ENCODE measurements around the gene SCN5A.

SCN5A gene

DNA sequence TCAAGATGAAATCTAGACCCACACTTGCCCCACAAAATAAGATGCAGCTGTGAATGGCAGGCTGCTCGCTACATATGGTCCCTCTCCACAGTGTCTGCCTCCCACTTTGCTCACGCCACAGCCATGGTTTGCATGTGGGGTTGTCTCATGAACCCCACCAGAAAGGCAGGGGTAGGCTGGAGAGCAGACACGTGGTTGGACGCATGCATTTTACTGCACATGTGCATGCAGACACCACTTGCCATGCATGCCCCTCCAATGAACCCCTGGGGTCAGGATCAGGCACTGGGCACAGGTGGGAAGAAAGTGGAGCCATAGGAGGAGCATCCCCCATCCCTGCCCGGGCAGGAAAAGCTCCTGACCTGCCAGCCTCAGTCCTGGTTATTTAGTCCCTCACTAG is 20.7 kb downstream of the SCN5A start:
- POLR2A ChIA-PET: interaction anchor here (0.7 kb wide), 1 partner anchor 89 kb away, joined by 3 read pairs; no protein-coding TSS in a partner anchor
- 97% methylated on average over 4 of the region's 5 CpGs for WGBS (ENCODE audit: insufficient coverage)

DNA sequence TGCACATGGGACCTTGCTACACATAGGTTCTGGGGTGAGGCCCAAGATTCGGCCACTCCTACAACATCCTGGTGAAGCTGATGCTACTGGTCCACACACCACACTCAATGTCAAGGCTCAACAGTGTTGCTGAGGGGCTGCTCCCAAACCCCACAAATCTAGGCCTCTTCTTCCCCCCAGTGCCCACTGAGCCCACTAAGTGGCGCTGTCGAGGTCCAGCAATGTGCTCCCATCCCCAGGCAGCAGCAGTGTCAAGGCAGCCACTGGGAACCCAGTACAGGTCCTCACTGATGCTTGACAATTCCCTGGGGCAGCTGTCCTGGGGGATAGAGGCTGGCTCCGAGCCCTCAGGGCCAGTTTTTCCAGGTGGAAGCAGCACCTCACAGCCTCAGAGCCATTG is 21.5 kb downstream of the SCN5A start:
- Histone ChIP-seq H3K27me3 (replicated peaks in 2 of 5; ENCODE audit: control insufficient read depth in 4 of 5, insufficient read depth in 5 of 5, low read length in 4 of 5) (peaks cover 0 to 2% (median 0%) of the 10 kb centered on the region in 5 experiments), H3K27ac (ENCODE audit: insufficient read depth in 1 of 2, low read depth in 1 of 2, low read length in 2 of 2, poor library complexity in 1 of 2, severe bottlenecking in 2 of 2) (no peak overlapping the region), H3K36me3 (ENCODE audit: control insufficient read depth in 4 of 4, insufficient read depth in 4 of 4, low read length in 3 of 4) (no peaks in the 10 kb centered on the region), H3K4me3 (ENCODE audit: control insufficient read depth in 1 of 7, extremely low read depth in 1 of 7, insufficient read depth in 4 of 7, low read depth in 2 of 7, low read length in 6 of 7) (no peak overlapping the region), H3K4me1 (ENCODE audit: control extremely low read depth in 1 of 4, control insufficient read depth in 4 of 4, insufficient read depth in 4 of 4, low read length in 3 of 4) (no peaks in the 10 kb centered on the region), H3K9me3 (ENCODE audit: control extremely low read depth in 1 of 5, control insufficient read depth in 4 of 5, insufficient read depth in 2 of 5, low read depth in 1 of 5, low read length in 4 of 5) (no peaks in the 10 kb centered on the region)
- whole genome bisulfite sequencing (ENCODE audit: insufficient coverage): 76% methylated on average over 4 of the region's 4 CpGs
- CTCF ChIA-PET: interaction anchor here (1.0 kb wide), 1 partner anchor 23 kb away, joined by 3 read pairs; no protein-coding TSS in a partner anchor
- POLR2A ChIA-PET: interaction anchor here (0.7 kb wide), 1 partner anchor 88 kb away, joined by 3 read pairs; no protein-coding TSS in a partner anchor
- DNase-seq: peak in 2 of 3 donors; percentile 15 to 24

More for the DNA sequence above, 20.7 kb downstream of the SCN5A start:
- Histone ChIP-seq H3K4me1 (ENCODE audit: control extremely low read depth in 1 of 4, control insufficient read depth in 4 of 4, insufficient read depth in 4 of 4, low read length in 3 of 4) (no peaks in the 10 kb centered on the region), H3K27ac (ENCODE audit: insufficient read depth in 1 of 2, low read depth in 1 of 2, low read length in 2 of 2, poor library complexity in 1 of 2, severe bottlenecking in 2 of 2) (no peak overlapping the region), H3K9me3 (ENCODE audit: control extremely low read depth in 1 of 5, control insufficient read depth in 4 of 5, insufficient read depth in 2 of 5, low read depth in 1 of 5, low read length in 4 of 5) (no peaks in the 10 kb centered on the region), H3K36me3 (ENCODE audit: control insufficient read depth in 4 of 4, insufficient read depth in 4 of 4, low read length in 3 of 4) (no peaks in the 10 kb centered on the region), H3K27me3 (replicated peaks in 2 of 5; ENCODE audit: control insufficient read depth in 4 of 5, insufficient read depth in 5 of 5, low read length in 4 of 5) (peaks cover 0 to 3% (median 0%) of the 10 kb centered on the region in 5 experiments), H3K4me3 (ENCODE audit: control insufficient read depth in 1 of 7, extremely low read depth in 1 of 7, insufficient read depth in 4 of 7, low read depth in 2 of 7, low read length in 6 of 7) (no peak overlapping the region)
- CTCF ChIA-PET: interaction anchor here (0.9 to 1.0 kb wide), 2 partner anchors 9 to 22 kb away, joined by 3 read pairs; no protein-coding TSS in a partner anchor
- no peak for DNase-seq

DNA sequence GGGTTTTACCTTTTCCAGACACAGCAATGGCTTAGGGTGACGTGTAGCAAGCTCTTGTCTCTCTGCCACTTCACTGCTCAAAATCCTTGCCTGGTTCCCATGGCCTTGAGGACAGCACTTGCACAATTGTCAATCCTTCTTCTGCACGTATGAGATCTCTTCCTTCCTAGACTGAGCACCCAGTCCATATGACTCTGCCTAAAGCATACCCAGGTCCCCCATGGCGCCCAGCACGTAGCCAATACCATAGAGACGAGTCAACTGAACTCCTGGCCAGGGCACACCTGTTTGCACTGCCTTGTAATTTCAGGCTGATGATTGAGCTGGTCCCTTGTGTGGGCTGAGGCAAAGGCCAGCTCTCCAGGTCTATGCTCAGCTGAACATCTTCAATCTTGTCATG is 23.3 kb downstream of the SCN5A start:
- no peak overlapping the region for H3K27ac ChIP-seq (ENCODE audit: insufficient read depth in 1 of 2, low read depth in 1 of 2, low read length in 2 of 2, poor library complexity in 1 of 2, severe bottlenecking in 2 of 2)
- 98% methylated on average over 5 of the region's 5 CpGs for WGBS (ENCODE audit: insufficient coverage)
- no peaks in the 10 kb centered on the region for H3K4me1 ChIP-seq (ENCODE audit: control extremely low read depth in 1 of 4, control insufficient read depth in 4 of 4, insufficient read depth in 4 of 4, low read length in 3 of 4)
- POLR2A ChIA-PET: no interaction called here
- DNase-seq: no peak
- H3K4me3 ChIP-seq (ENCODE audit: control insufficient read depth in 1 of 7, extremely low read depth in 1 of 7, insufficient read depth in 4 of 7, low read depth in 2 of 7, low read length in 6 of 7): no peak overlapping the region
- peaks cover 0 to 2% (median 0%) of the 10 kb centered on the region in 5 experiments for H3K27me3 ChIP-seq (replicated peaks in 2 of 5; ENCODE audit: control insufficient read depth in 4 of 5, insufficient read depth in 5 of 5, low read length in 4 of 5)
- H3K9me3 ChIP-seq (ENCODE audit: control extremely low read depth in 1 of 5, control insufficient read depth in 4 of 5, insufficient read depth in 2 of 5, low read depth in 1 of 5, low read length in 4 of 5): no peaks in the 10 kb centered on the region
- CTCF ChIA-PET: interaction anchor here (1.2 kb wide), 1 partner anchor 105 kb away, joined by 3 read pairs; no protein-coding TSS in a partner anchor
- no peaks in the 10 kb centered on the region for H3K36me3 ChIP-seq (ENCODE audit: control insufficient read depth in 4 of 4, insufficient read depth in 4 of 4, low read length in 3 of 4)

DNA sequence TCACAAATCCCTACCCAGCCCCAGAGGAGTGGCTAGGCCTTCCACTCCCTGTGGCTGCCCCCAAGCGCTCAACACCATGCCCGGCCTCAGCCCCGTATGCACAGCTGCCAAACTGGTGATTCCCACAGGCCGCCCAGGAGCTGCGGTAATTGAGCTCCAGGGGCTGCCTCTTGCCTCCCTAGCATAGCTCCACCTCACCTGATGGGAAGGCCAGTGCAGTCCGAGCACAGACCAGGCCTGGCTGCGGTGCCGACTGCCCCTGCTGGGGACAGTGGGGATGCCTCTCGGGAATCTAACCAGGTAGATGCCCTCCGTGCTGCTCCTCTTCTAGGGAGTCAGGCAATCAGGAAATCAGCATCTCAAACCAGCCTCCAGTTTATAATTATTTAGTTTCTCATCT is 25.9 kb downstream of the SCN5A start:
- ChIA-PET CTCF (no interaction called here), POLR2A (no interaction called here)
- 98% methylated on average over 8 of the region's 10 CpGs for WGBS (ENCODE audit: insufficient coverage)
- Histone ChIP-seq H3K4me3 (ENCODE audit: control insufficient read depth in 1 of 7, extremely low read depth in 1 of 7, insufficient read depth in 4 of 7, low read depth in 2 of 7, low read length in 6 of 7) (no peak overlapping the region), H3K36me3 (ENCODE audit: control insufficient read depth in 4 of 4, insufficient read depth in 4 of 4, low read length in 3 of 4) (no peaks in the 10 kb centered on the region), H3K4me1 (ENCODE audit: control extremely low read depth in 1 of 4, control insufficient read depth in 4 of 4, insufficient read depth in 4 of 4, low read length in 3 of 4) (no peaks in the 10 kb centered on the region), H3K9me3 (ENCODE audit: control extremely low read depth in 1 of 5, control insufficient read depth in 4 of 5, insufficient read depth in 2 of 5, low read depth in 1 of 5, low read length in 4 of 5) (no peaks in the 10 kb centered on the region), H3K27ac (ENCODE audit: insufficient read depth in 1 of 2, low read depth in 1 of 2, low read length in 2 of 2, poor library complexity in 1 of 2, severe bottlenecking in 2 of 2) (no peak overlapping the region), H3K27me3 (replicated peaks in 2 of 5; ENCODE audit: control insufficient read depth in 4 of 5, insufficient read depth in 5 of 5, low read length in 4 of 5) (peaks cover 0 to 3% (median 0%) of the 10 kb centered on the region in 5 experiments)
- DNase-seq: no peak

DNA sequence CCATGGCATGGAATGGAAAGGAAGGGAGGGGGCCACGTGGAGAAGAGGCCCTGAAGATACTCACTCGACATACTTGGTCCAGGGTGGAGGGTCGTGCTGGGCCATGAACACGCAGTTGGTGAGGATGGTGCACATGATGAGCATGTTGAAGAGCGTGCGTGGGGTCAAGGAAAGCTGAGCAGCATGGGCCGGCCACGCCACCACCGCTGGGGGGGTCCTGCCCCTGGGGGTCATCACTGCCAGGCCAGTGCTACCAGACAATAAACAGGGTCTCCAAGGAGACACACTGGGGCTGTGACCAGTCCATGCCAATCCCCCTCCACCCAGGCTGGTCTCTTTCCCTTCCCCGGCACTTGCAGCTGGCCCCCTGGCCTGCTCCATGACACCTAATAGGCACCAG is 27.2 kb downstream of the SCN5A start:
- WGBS (ENCODE audit: insufficient coverage): 99% methylated on average over 10 of the region's 10 CpGs
- no peak overlapping the region for H3K27ac ChIP-seq (ENCODE audit: insufficient read depth in 1 of 2, low read depth in 1 of 2, low read length in 2 of 2, poor library complexity in 1 of 2, severe bottlenecking in 2 of 2)
- no peaks in the 10 kb centered on the region for H3K9me3 ChIP-seq (ENCODE audit: control extremely low read depth in 1 of 5, control insufficient read depth in 4 of 5, insufficient read depth in 2 of 5, low read depth in 1 of 5, low read length in 4 of 5)
- no peak overlapping the region for H3K4me3 ChIP-seq (ENCODE audit: control insufficient read depth in 1 of 7, extremely low read depth in 1 of 7, insufficient read depth in 4 of 7, low read depth in 2 of 7, low read length in 6 of 7)
- ChIA-PET CTCF (interaction anchor here (1.4 kb wide), 1 partner anchor 18 kb away, joined by 4 read pairs; no protein-coding TSS in a partner anchor), POLR2A (interaction anchor here (0.5 kb wide), 1 partner anchor 32 kb away, joined by 3 read pairs; no protein-coding TSS in a partner anchor)
- DNase-seq: no peak
- no peaks in the 10 kb centered on the region for H3K36me3 ChIP-seq (ENCODE audit: control insufficient read depth in 4 of 4, insufficient read depth in 4 of 4, low read length in 3 of 4)
- peaks cover 0 to 3% (median 0%) of the 10 kb centered on the region in 5 experiments for H3K27me3 ChIP-seq (replicated peaks in 2 of 5; ENCODE audit: control insufficient read depth in 4 of 5, insufficient read depth in 5 of 5, low read length in 4 of 5)
- no peaks in the 10 kb centered on the region for H3K4me1 ChIP-seq (ENCODE audit: control extremely low read depth in 1 of 4, control insufficient read depth in 4 of 4, insufficient read depth in 4 of 4, low read length in 3 of 4)

DNA sequence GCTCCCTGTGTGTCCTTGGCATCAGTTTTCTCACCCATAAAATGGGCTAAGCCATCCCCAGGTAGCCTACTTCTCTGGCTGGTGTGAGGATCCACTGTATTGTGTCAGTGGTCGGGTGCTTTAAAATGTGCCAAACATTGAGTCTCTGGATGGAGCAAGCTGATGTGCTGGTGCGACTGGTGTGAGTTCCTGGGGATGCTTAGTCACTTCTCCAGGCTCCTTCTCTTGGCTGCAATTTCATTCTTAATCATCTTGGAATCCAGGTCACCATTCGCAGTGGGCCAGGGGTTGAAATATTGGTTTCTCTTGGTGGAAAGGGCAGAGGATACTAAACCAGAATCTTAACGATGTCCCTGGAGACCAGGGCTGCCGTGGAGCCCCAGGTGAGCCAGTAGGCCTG is 29.3 kb downstream of the SCN5A start:
- WGBS (ENCODE audit: insufficient coverage): 100% methylated on average over 2 of the region's 5 CpGs
- ChIA-PET POLR2A (no interaction called here), CTCF (no interaction called here)
- H3K36me3 ChIP-seq (ENCODE audit: control insufficient read depth in 4 of 4, insufficient read depth in 4 of 4, low read length in 3 of 4): no peaks in the 10 kb centered on the region
- no peak overlapping the region for H3K4me3 ChIP-seq (ENCODE audit: control insufficient read depth in 1 of 7, extremely low read depth in 1 of 7, insufficient read depth in 4 of 7, low read depth in 2 of 7, low read length in 6 of 7)
- no peak for DNase-seq
- H3K27me3 ChIP-seq (replicated peaks in 2 of 5; ENCODE audit: control insufficient read depth in 4 of 5, insufficient read depth in 5 of 5, low read length in 4 of 5): peaks cover 0 to 5% (median 0%) of the 10 kb centered on the region in 5 experiments
- H3K4me1 ChIP-seq (ENCODE audit: control extremely low read depth in 1 of 4, control insufficient read depth in 4 of 4, insufficient read depth in 4 of 4, low read length in 3 of 4): peaks cover 0 to 9% (median 3%) of the 10 kb centered on the region in 4 experiments
- no peaks in the 10 kb centered on the region for H3K9me3 ChIP-seq (ENCODE audit: control extremely low read depth in 1 of 5, control insufficient read depth in 4 of 5, insufficient read depth in 2 of 5, low read depth in 1 of 5, low read length in 4 of 5)
- no peak overlapping the region for H3K27ac ChIP-seq (ENCODE audit: insufficient read depth in 1 of 2, low read depth in 1 of 2, low read length in 2 of 2, poor library complexity in 1 of 2, severe bottlenecking in 2 of 2)

DNA sequence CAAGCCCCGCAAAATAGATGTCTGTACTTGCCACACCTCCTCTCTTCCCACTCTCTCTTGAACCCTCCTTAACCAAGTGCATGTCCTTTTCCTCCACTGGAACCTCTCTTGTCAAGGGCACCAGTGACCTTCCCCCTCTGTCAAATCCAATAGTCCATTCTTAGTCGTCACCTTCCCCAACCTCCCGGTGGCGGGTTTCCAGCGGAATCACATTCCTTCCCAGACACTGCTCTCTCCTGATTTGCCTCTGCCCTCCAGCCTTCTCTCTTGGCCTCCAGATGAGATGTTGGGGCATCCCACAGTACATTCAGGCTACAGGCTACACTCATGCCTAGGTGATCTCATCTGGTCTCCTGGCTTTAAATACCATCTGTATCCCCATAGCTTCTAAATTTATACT is 31.1 kb downstream of the SCN5A start:
- Histone ChIP-seq H3K36me3 (ENCODE audit: control insufficient read depth in 4 of 4, insufficient read depth in 4 of 4, low read length in 3 of 4) (no peaks in the 10 kb centered on the region), H3K27ac (ENCODE audit: insufficient read depth in 1 of 2, low read depth in 1 of 2, low read length in 2 of 2, poor library complexity in 1 of 2, severe bottlenecking in 2 of 2) (no peak overlapping the region), H3K27me3 (replicated peaks in 2 of 5; ENCODE audit: control insufficient read depth in 4 of 5, insufficient read depth in 5 of 5, low read length in 4 of 5) (peaks cover 0 to 3% (median 0%) of the 10 kb centered on the region in 5 experiments), H3K9me3 (ENCODE audit: control extremely low read depth in 1 of 5, control insufficient read depth in 4 of 5, insufficient read depth in 2 of 5, low read depth in 1 of 5, low read length in 4 of 5) (no peaks in the 10 kb centered on the region), H3K4me1 (ENCODE audit: control extremely low read depth in 1 of 4, control insufficient read depth in 4 of 4, insufficient read depth in 4 of 4, low read length in 3 of 4) (peaks cover 0 to 9% (median 3%) of the 10 kb centered on the region in 4 experiments), H3K4me3 (ENCODE audit: control insufficient read depth in 1 of 7, extremely low read depth in 1 of 7, insufficient read depth in 4 of 7, low read depth in 2 of 7, low read length in 6 of 7) (no peak overlapping the region)
- ChIA-PET CTCF (no interaction called here), POLR2A (no interaction called here)
- DNase-seq: no peak
- 98% methylated on average over 5 of the region's 5 CpGs for WGBS (ENCODE audit: insufficient coverage)

All from common myeloid progenitor, CD34-positive (primary cell).